SK-N-MC (cell line): Measurements from ENCODE around the gene HEMGN.

Source experiments
- EZH2 ChIP-seq: fragments of 200-600 bp; sonication (generic); IDR thresholded peaks from one replicate; pipeline ENCODE4 v1.6.1; 2017; ENCODE audit warnings: antibody characterized with exemption
- FOXP2 ChIP-seq: optimal IDR thresholded peaks from 2 replicates; pipeline ENCODE3; 2011; ENCODE audit warnings: mild to moderate bottlenecking, moderate library complexity; ENCODE audit not compliant: insufficient read depth; ENCODE audit errors: extremely low read length, control extremely low read depth
- POLR2AphosphoS5 ChIP-seq: IDR thresholded peaks from 2 replicates; pipeline ENCODE4 v1.6.1; 2012; ENCODE audit warnings: mild to moderate bottlenecking, low read depth, low read length, borderline replicate concordance

GRCh38 chr9:97940741-97941140 is 2.8 kb upstream of the HEMGN start:
- TF ChIP-seq POLR2AphosphoS5 = no peak
- no peak for TF ChIP-seq EZH2
- no peak for TF ChIP-seq FOXP2
